CD4-positive, CD25-positive, alpha-beta regulatory T cell (primary cell): ENCODE measurements around the gene TBC1D3B. TPM values are rescaled to one million over a fixed set of nuclear protein-coding genes. Genes with fewer than 3 reads are reported as not detected.
"Not testable (repeated sequence)": the region's sequence is repeated elsewhere in the genome, so short reads cannot be mapped to it uniquely, and the experiment has no call there.

Experiments used
- ATAC-seq, 2 donors: fragments of 150-1000 bp; cut with Tn5 transposase; one replicate each; pipeline ENCODE4 v1.10.0; 2021; ENCODE audit warnings: low read depth in 2 of 2, moderate number of reproducible peaks in 2 of 2, moderate library complexity in 1 of 2
- DNase-seq, 3 donors: peaks; one replicate each; pipeline versions ENCODE4 v3.0.0 to v3.0.0-alpha.2; 2012 to 2022; ENCODE audit warnings: mixed read lengths in 1 of 3
- H3K27ac ChIP-seq: one replicate; pipeline ENCODE4 v1.7.0; 2013; ENCODE audit warnings: mild to moderate bottlenecking, low read length; ENCODE audit not compliant: insufficient read depth, poor library complexity, severe bottlenecking
- H3K27me3 ChIP-seq: one replicate; pipeline ENCODE4 v1.7.0; 2013; ENCODE audit warnings: low read length; ENCODE audit not compliant: control insufficient read depth, insufficient read depth
- H3K36me3 ChIP-seq: one replicate; pipeline ENCODE4 v1.7.0; 2013; ENCODE audit warnings: mild to moderate bottlenecking, low read length, moderate library complexity; ENCODE audit not compliant: control insufficient read depth, insufficient read depth
- H3K4me1 ChIP-seq: 2 replicates; pipeline ENCODE4 v1.7.0; 2013; ENCODE audit warnings: mild to moderate bottlenecking, low read length; ENCODE audit not compliant: insufficient read depth, control insufficient read depth, poor library complexity, severe bottlenecking
- H3K4me3 ChIP-seq: one replicate; pipeline ENCODE4 v1.7.0; 2013; ENCODE audit warnings: low read depth, mild to moderate bottlenecking, low read length, moderate library complexity
- H3K9me3 ChIP-seq, 2 experiments: 1 replicate in 1 of 2; 2 replicates in 1 of 2; pipeline ENCODE4 v1.7.0; 2013; ENCODE audit warnings: low read length in 2 of 2, mild to moderate bottlenecking in 1 of 2, moderate library complexity in 1 of 2; ENCODE audit not compliant: control insufficient read depth in 2 of 2
- H3K27ac Mint-ChIP-seq, 3 donors: one replicate each; pipeline ENCODE4 v1.8.0; 2020 to 2022; ENCODE audit warnings: mild to moderate bottlenecking in 3 of 3, mixed read lengths in 3 of 3, moderate library complexity in 2 of 3
- H3K27me3 Mint-ChIP-seq: one replicate; pipeline ENCODE4 v1.8.0; 2022; ENCODE audit warnings: mild to moderate bottlenecking, mixed read lengths
- H3K36me3 Mint-ChIP-seq: one replicate; pipeline ENCODE4 v1.8.0; 2020; ENCODE audit warnings: mixed read lengths
- H3K4me1 Mint-ChIP-seq, 4 donors: one replicate each; pipeline ENCODE4 v1.8.0; 2020 to 2022; ENCODE audit warnings: mixed read lengths in 4 of 4, mild to moderate bottlenecking in 1 of 4
- H3K4me3 Mint-ChIP-seq, 4 donors: one replicate each; pipeline ENCODE4 v1.8.0; 2020 to 2022; ENCODE audit warnings: mild to moderate bottlenecking in 4 of 4, mixed read lengths in 4 of 4, moderate library complexity in 3 of 4
- H3K9me3 Mint-ChIP-seq, 7 donors: one replicate each; pipeline ENCODE4 v1.8.0; 2020 to 2022; ENCODE audit warnings: mixed read lengths in 7 of 7, mild to moderate bottlenecking in 3 of 7, moderate library complexity in 2 of 7
- polyA plus RNA-seq, 4 donors: library from polyadenylated mRNA; unstranded; fragments of 300-500 nt; fragmentation: Illumina TruSeq; gene quantifications; one replicate each; pipeline ENCODE4 v1.2.3, GENCODE V29; 2021
- total RNA-seq: library from RNA; stranded (reverse); gene quantifications from one replicate; pipeline ENCODE4 v1.2.3, GENCODE V29; 2022

The TBC1D3B gene
- total and polyA plus RNA-seq, 5 donors from 2014 or later: 8.5 TPM; not detected in 4

GRCh38 chr17:36213695-36214094, 37.3 kb upstream of the TBC1D3B start:
- Histone ChIP-seq H3K9me3 (no peaks in the 10 kb centered on the region), H3K27ac (no peak overlapping the region), H3K4me1 (no peaks in the 10 kb centered on the region), H3K4me3 (no peak overlapping the region), H3K36me3 (no peaks in the 10 kb centered on the region), H3K27me3 (no peaks in the 10 kb centered on the region)
- Mint-ChIP-seq H3K9me3 (peaks cover 0 to 2% (median 0%) of the 10 kb centered on the region in 7 donors), H3K4me3 (no peak overlapping the region), H3K36me3 (no peaks in the 10 kb centered on the region), H3K27ac (no peak overlapping the region), H3K27me3 (peaks cover 23% of the 10 kb centered on the region), H3K4me1 (no peaks in the 10 kb centered on the region)
- no peak for DNase-seq
- ATAC-seq: no peak

- Mint-ChIP-seq H3K4me3 (no peak overlapping the region), H3K27me3 (peaks cover 19% of the 10 kb centered on the region), H3K36me3 (no peaks in the 10 kb centered on the region), H3K9me3 (peaks cover 0 to 2% (median 0%) of the 10 kb centered on the region in 7 donors), H3K4me1 (no peaks in the 10 kb centered on the region), H3K27ac (no peak overlapping the region)
- Histone ChIP-seq H3K4me1 (no peaks in the 10 kb centered on the region), H3K9me3 (no peaks in the 10 kb centered on the region), H3K27ac (no peak overlapping the region), H3K27me3 (no peaks in the 10 kb centered on the region), H3K4me3 (no peak overlapping the region), H3K36me3 (no peaks in the 10 kb centered on the region)
- DNase-seq: no peak
- no peak for ATAC-seq
Observed at GRCh38 chr17:36212966-36213365, 36.5 kb upstream of the TBC1D3B start.

DNA sequence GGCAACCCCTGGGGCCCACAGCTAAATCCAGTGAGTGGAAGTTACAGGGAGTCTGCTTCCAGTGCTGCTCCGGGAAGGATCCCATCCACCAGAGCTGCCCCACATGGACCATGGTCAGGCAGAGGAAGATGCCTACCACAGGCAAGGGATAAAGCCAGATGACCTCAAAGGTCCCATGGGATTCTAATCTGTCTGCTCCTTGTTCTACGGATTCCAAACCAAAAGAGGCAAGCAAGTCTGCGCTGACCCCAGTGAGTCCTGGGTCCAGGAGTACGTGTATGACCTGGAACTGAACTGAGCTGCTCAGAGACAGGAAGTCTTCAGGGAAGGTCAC, 35.8 kb upstream of the TBC1D3B start:
- Histone ChIP-seq H3K9me3 (no peaks in the 10 kb centered on the region), H3K4me3 (no peak overlapping the region), H3K27me3 (no peaks in the 10 kb centered on the region), H3K4me1 (no peaks in the 10 kb centered on the region), H3K36me3 (no peaks in the 10 kb centered on the region), H3K27ac (no peak overlapping the region)
- Mint-ChIP-seq H3K27me3 (peaks cover 19% of the 10 kb centered on the region), H3K4me3 (no peak overlapping the region), H3K36me3 (no peaks in the 10 kb centered on the region), H3K9me3 (peaks cover 0 to 1% (median 0%) of the 10 kb centered on the region in 7 donors), H3K4me1 (no peaks in the 10 kb centered on the region), H3K27ac (no peak overlapping the region)
- ATAC-seq (no peak), DNase-seq (no peak)

- not testable (repeated sequence) for H3K27ac ChIP-seq, H3K36me3 Mint-ChIP-seq, ATAC-seq, H3K27me3 ChIP-seq, H3K4me1 Mint-ChIP-seq, H3K9me3 Mint-ChIP-seq, H3K4me3 ChIP-seq, H3K9me3 ChIP-seq, H3K36me3 ChIP-seq, H3K4me1 ChIP-seq, DNase-seq, H3K27ac Mint-ChIP-seq, H3K4me3 Mint-ChIP-seq
- peaks cover 19% of the 10 kb centered on the region for H3K27me3 Mint-ChIP-seq
Observed at GRCh38 chr17:36211484-36212271, 35.2 kb upstream of the TBC1D3B start.

DNA sequence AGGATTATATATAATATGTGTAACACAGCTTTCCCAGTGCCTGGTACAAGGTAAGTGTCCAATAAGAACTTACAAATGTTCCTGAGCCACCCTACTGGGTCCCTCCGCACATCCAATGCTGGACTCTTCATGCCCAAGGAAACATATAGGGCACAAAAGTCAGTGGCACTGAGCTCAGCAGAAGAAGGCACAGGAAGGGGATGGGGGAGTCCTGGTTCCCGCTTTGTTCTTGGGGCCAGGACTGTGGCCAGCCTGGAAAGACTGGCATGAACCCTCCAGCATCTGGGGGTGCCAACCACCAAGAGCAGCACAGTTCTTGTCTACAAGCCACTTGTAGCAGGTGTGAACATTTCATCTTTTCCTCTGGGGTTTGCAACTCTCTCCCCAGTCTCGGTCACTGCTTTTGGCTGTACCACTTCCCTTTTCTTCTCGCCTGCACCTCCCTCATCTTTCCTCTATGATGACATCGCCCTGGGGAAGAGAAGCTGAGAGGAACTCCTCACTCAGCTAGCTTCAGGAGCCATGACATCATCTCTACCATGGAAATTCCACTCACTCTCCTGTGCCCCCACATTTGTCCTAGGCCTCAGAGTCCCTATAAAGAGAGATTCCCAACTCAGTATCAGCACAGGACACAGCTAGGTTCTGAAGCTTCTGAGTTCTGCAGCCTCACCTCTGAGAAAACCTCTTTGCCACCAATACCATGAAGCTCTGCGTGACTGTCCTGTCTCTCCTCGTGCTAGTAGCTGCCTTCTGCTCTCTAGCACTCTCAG, 34.2 kb upstream of the TBC1D3B start, which contains the start of gene CCL4L2:
Gene CCL4L2 (plus strand): TSS at position 625 of the 773 bp plus-strand sequence.
- peak; percentile 37 to 46 for ATAC-seq
- not testable (repeated sequence) for H3K4me1 Mint-ChIP-seq, H3K9me3 Mint-ChIP-seq

DNA sequence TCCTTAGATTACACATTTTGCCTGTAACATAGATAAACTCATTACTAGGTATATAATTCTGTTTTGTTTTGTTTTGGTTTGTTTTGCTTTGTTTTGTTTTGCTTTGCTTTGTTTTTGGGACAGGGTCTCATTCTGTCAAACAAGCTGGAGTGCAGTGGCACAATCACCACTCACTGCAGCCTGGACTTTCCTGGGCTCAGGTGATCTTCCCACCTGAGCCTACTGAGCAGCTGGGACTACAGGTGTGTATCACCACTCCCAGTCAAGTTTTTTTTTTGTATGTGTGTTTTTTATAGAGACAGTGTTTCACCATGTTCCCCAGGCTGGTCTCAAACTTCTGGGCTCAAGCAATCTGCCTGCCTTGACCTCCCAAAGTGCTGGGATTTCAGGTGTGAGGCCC, 33.1 kb upstream of the TBC1D3B start:
- no peak for DNase-seq
- H3K36me3 ChIP-seq: no peaks in the 10 kb centered on the region
- no peak overlapping the region for H3K4me3 ChIP-seq
- Mint-ChIP-seq H3K36me3 (no peaks in the 10 kb centered on the region), H3K4me1 (no peaks in the 10 kb centered on the region), H3K9me3 (peaks cover 0 to 1% (median 0%) of the 10 kb centered on the region in 7 donors), H3K27ac (no peak overlapping the region), H3K27me3 (peaks cover 26% of the 10 kb centered on the region), H3K4me3 (no peak overlapping the region)
- no peaks in the 10 kb centered on the region for H3K27me3 ChIP-seq
- H3K9me3 ChIP-seq: no peaks in the 10 kb centered on the region
- no peaks in the 10 kb centered on the region for H3K4me1 ChIP-seq
- H3K27ac ChIP-seq: no peak overlapping the region
- ATAC-seq: no peak

More for the DNA sequence above, 34.2 kb upstream of the TBC1D3B start, which contains the start of gene CCL4L2:
- H3K27me3 ChIP-seq, H3K4me3 Mint-ChIP-seq, H3K4me3 ChIP-seq, H3K27ac ChIP-seq, H3K4me1 ChIP-seq, H3K27ac Mint-ChIP-seq, H3K36me3 ChIP-seq, H3K9me3 ChIP-seq, DNase-seq, H3K36me3 Mint-ChIP-seq: not testable (repeated sequence)
- H3K27me3 Mint-ChIP-seq: peaks cover 23% of the 10 kb centered on the region

DNA sequence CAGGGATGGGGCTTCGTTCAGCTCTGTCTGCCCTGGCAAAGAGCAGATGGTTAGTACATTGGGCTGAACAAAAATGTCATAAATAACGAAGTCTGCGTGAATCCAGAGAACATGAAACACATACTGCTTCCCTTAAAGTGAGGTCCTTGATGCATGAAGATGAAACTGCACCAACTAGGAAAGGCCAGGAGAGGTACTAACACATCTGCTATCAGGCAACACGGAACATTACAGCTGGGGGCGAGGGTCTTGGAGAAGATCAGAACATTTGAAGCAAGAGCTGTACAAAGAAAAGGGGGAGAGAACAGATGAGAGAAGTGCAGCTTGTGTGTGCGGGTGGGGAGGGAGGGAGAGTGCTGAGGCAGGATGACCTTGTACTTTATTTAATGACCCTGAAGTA, 30.9 kb upstream of the TBC1D3B start:
- H3K36me3 Mint-ChIP-seq, H3K4me3 Mint-ChIP-seq, H3K27me3 ChIP-seq, H3K9me3 Mint-ChIP-seq, H3K4me1 Mint-ChIP-seq, H3K27ac ChIP-seq, H3K4me3 ChIP-seq, ATAC-seq, H3K36me3 ChIP-seq, H3K9me3 ChIP-seq, H3K27ac Mint-ChIP-seq, DNase-seq, H3K4me1 ChIP-seq: not testable (repeated sequence)
- peaks cover 20% of the 10 kb centered on the region for H3K27me3 Mint-ChIP-seq

DNA sequence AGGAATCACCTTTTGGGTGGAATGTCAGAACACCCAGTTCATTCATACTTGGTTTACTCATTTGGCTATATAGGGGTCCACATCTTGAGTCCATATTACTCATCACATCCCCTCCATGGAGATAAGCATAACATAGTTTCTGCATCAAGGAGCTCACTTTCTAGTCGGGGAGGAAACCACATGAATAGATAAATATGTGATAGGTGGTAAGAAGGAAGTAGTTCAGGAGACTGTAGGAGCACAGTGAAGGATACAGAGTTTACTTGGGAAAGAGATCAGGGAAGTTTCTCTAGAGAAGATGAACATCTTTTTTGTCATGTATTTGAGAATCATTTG, 30.0 kb upstream of the TBC1D3B start:
- DNase-seq, H3K9me3 Mint-ChIP-seq, H3K36me3 ChIP-seq, H3K27ac ChIP-seq, H3K4me1 Mint-ChIP-seq, H3K9me3 ChIP-seq, H3K4me1 ChIP-seq, H3K36me3 Mint-ChIP-seq, ATAC-seq, H3K27me3 ChIP-seq, H3K4me3 ChIP-seq, H3K27ac Mint-ChIP-seq, H3K4me3 Mint-ChIP-seq: not testable (repeated sequence)
- peaks cover 20% of the 10 kb centered on the region for H3K27me3 Mint-ChIP-seq
